GM19438 (cell line): Measurements from ENCODE around the gene EFNA2.
"Not testable (repeated sequence)": the region's sequence is repeated elsewhere in the genome, so short reads cannot be mapped to it uniquely, and the experiment has no call there.

Experiments
- ATAC-seq: cut with Tn5 transposase; IDR thresholded peaks from one replicate; pipeline ENCODE4 v1.9.1; 2021; ENCODE audit warnings: low read depth; ENCODE audit not compliant: unreplicated experiment

The EFNA2 gene

DNA sequence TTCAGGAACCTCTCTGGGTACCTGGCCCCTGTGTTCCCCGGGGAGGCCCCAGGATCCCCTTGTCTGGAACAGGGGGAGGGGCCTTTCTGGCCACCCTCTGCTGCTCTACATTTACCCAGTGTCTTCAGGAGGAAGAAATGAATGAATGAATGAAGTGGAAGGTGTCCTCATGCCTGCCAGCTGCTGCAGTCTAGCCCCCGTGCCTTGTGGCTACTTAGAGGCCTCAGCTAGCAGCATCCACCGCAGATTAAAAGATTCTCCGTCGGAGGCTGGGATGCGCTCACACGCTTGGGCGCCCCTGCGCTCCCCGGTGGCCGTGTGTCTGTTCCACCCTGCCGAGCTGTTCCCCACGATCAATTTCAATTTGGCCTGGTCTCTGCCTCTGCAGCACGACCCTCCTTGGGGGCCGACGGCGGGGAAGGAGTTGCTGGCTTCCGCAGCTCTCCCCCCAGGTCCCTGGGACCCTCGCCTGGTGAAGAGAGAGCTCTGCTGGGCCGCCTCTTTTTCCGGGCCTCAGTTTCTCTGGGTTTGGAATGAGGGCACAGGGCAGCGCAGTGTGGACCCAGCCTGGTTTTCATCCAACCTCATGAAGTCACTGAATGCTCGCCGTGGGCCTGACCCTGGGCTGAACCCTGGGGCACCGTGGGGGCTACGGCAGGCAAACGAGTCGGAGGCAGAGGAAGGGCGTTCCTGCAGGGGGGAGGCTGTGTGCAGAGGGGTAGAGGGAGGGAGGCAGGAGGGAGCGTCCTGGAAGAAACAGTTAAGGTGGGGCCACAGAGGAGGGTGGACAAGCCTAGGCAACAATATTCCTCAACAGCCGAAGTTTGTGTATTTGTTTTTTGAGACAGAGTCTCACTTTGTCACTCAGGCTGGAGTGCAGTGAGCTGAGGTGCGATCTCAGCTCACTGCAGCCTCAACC is 28.3 kb downstream of the EFNA2 start:
- ATAC-seq = no peak

DNA sequence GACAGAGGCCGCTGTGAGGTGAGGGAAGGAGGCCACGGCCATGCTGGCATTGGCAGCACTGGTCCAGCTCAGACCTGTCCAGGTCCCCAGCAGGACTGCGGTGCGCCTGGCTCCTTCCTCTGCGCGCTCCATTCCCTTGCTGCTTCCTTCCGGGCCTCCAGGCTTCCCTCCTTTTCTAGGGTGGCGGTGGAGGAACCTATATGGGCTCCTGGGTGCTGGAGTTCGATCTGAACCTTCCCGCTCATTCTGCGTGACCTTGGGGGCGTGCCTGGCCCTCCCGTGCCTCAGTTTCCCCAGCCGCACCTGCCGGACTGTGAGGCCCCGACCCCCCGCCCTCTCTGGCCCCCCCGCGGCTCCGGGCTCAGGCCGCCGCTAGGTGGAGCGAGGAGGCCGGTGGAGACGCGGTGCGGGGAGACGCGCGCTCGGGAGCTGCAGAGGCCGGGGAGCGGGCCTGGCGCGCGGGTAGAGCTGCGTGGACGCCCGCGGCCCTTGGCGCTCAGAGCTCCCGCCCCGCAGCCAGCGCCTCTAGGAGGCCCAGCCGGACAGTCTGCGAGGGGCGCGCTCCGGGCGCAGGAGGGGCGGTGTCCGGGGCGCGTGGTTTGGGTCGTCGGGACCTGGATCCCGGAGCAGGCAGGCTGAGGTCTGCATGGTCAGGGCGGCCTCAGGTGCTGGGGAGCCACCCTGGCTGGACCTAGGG is 29.9 kb downstream of the EFNA2 start:
- ATAC-seq = no peak

DNA sequence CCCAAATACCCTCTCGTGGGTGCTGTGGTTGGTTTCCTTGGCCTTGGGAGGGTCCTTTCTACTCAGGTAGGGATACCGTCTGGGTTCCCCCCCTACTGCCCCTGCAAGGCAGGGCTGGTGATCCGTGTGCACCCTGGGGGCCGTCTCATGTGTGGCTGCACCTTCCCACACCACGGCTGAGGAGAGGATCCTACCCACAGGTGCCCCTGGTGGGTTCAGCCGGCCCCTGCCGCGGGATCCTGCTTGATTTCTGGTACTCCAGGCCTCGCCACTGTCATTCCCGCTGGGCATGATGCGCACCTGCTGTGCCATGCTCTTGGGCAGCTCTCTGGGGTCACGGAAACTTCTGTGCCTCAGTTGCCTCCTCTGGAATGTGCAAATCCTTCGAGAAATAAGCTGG is 30.8 kb downstream of the EFNA2 start:
- ATAC-seq = no peak

DNA sequence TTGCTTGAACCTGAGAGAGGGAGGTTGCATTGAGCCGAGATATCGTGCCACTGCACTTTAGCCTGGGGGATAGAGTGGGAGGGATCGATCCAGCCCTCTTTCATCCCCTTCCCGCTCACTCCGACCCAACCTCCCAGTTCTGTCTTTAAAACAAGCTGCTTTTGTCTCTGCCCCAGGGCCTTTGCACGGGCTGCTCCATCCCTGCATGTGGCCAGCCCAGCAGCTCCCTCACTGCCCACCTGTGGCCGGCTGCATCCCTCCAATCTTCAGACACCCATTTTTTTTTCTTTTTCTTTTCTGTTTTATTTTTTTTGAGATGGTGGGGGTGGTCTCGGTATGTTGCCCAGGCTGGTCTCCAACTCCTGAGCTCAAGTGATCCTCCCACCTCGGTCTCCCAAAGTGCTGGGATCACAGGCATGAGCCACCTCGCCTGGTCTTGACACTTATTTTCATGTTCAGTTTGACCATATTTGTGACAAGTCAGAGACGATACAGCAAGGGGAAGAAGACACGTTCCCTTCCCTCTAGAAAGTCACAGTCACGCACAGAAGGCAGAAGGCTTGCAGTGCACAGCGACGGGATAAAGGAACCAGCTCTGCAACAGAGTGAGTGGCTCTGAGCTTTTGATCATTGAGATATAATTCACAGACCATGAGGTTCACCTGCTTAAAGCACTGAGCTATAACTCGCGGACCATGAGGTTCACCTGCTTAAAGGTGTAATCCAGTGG is 31.8 kb downstream of the EFNA2 start:
- no peak for ATAC-seq

DNA sequence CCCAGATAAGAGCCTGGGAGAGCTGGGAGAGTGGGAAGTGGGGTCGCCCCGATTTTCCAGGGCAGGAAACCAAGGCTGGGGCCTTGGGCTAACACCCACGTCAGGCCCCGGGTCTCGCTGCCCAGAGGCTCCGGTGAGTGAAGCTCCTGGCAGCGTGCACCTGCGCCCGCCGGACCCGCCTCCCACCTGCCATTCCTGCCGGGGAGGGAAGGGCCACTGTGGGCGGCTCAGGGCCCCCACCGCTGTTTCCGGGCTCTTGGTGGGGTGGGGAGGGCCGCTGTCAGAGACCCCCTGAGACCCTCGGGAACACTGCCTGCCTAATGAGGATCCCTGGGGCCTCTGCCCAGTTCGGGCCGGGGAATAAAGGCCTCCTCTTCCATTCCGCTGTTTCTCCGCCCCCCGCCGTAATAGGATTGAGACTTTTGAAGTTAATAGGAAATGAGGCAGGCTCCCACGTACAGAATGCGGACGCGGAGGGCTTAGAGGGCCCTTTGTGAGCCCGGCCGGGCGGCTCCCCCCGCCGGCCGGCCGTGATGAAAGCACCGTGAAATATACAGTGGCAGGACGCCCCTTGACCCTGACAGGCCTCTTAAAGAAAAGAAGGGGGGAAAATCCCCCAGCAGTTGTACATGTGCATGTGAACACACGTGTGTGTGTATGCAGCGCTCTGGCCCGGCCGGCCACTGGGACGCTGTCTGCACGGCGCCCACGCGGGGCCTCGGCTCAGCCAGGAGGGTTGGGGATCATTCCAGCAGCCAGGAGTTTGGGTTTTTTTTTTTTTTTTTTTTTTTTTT is 33.2 kb downstream of the EFNA2 start:
- no peak for ATAC-seq

DNA sequence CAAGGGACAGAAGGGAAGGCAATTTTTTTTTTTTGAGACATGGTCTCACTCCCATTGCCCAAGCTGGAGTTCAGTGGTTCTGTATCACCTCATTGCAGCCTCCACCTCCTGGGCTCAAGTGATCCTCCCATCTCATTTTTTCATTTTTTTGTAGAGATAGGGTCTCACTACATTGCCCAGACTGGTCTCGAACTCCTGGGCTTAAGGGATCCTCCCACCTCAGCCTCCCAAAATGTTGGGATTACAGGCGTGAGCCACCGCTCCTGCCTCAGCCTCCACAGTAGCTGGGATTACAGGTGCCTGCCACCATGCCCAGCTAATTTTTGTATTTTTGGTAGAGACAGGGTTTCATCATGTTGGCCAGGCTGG is 34.6 kb downstream of the EFNA2 start:
- ATAC-seq = not testable (repeated sequence)

DNA sequence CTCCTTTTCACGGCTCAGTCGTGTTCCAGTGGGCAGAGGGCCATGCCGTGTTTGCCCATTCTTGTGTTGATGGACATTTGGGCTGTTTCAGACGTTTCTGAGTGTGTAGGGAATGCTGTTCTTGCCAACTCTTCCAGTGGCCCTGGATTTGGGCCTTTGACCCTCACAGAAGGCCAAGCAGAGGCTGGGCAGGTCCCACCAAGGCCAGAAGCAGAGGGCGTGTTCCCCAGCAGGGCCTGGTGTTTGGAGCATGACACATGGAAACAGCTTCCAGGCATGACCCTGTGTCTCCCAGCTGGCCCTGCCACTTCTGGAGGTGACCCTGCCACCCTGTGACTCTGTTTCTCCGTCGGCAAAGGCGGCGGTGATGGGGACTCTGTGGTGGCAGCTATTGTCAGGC is 35.9 kb downstream of the EFNA2 start:
- ATAC-seq = no peak

DNA sequence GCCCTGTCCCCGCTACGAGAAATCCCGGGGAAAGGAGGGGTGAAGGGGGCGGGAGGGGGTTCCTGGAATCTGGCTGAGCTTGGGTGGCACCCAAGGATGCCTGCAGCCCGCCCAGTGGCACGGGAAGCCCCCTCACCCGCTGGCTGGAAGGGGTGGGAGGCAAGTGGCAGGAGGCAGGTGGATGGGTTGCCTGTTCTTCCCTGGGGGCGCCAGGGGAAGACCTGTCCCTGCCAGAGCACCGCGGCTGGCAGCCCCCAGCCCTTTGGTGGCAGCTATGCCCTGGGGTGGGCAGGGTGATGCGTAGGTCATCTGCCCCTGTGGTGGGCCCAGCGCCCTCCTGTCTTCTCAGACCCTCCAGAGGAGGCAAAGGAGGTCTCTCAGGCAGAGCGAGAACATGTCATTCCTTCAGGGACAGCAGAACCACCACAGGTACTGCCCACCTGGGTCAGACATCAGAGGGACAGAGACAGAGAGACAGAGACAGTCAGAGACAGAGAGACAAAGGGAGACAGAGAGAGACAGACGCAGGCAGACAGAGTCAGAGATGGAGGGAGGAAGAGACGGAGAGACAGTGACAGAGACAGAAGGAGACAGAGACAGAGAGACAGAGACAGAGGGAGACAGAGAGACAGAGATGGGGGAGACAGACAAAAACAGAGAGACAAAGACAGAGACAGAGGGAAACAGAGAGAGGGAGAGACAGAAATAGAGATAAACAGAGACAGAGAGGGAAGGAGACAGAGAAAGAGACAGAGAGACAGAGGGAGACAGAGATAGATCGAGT is 36.7 kb downstream of the EFNA2 start:
- ATAC-seq = no peak

DNA sequence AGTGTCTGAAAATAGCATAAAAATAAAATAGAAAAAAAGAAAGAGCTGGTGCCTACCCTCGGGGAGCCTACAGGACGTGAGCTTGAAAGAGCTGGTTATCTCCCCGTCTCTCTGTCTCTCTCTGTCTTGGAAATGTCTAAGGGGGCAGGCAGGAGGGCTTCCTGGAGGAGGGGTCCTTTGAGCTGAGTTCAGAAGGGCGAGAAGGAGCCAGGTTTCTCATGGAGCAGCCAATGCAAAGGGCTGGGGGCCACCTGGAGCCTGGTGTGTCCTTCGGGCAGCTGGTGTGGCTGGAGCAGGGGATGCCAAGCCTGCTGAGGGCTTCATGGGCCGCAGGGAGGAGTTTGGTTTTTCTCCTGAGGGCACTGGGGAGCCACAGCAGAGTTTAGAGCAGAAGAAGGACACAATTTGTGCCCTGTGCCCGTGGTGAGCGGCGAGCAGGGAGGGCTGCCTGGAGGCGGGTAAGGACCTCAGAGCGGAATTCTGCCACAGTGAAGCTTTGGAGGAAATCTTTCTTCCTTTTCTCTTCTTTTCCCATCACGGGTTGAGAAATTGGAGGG is 38.7 kb downstream of the EFNA2 start:
- ATAC-seq = no peak

DNA sequence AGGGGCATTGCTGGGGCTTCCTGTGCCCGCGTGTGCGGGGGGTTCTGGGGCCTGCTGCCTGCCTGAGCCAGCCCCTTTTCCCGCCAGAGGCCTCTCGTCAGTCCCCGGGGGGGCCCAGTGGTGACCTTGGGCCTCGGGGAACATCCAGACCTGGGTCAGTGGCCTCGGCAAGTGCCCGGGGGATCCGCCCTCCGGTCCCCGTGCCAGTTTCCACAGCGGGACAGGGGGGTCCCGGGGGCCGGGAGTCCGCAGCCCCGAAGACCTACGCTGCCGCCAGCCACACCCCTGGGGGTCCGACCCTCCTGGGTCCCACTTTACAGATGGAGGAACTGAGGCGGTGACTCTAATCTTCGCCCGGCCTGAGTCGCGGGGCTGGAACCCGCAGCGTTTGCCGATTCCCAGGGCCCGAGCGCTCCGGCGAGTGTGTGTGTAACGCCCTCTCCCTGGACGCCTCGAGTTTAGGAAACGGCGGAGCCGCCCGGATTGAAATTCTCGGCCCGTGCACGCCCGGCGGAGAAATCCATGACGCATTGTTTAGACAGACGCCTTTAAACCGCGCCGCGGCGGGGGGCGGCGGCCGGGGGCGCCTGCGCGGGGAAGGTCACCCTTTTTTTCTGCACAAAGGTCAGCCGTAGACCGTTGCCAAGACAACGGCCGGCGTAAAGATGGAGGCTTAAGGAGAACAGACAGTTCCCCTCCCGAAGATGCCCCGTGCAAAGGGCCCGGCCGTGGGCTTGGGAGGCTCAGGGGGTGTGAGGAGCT is 39.3 kb downstream of the EFNA2 start:
- no peak for ATAC-seq

DNA sequence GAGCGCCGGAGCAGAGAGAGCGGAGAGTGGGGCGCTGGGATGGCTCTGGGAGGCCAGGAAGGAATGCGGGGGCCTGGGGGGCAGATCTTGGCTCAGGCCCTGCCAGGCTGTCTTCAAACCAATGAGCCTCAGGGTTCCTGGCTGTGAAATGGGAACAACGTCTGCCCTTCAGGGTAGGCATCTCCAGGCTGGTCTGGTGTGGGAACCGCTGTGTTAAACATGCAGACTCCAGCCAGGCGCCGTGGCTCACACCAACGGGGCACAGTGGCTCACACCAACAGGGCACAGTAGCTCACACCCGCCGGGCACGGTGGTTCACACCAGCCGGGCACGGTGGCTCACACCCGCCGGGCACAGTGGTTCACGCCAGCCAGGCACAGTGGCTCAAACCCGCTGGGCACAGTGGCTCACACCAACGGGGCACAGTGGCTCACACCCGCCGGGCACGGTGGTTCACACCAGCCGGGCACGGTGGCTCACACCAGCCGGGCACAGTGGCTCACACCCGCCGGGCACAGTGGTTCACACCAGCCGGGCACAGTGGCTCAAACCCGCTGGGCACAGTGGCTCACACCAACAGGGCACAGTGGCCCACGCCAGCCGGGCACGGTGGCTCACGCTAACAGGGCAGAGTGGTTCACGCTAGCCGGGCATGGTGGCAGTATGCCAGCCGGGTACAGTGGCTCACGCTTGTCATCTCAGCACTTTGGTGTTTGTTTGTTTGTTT is 40.1 kb downstream of the EFNA2 start:
- ATAC-seq = no peak

DNA sequence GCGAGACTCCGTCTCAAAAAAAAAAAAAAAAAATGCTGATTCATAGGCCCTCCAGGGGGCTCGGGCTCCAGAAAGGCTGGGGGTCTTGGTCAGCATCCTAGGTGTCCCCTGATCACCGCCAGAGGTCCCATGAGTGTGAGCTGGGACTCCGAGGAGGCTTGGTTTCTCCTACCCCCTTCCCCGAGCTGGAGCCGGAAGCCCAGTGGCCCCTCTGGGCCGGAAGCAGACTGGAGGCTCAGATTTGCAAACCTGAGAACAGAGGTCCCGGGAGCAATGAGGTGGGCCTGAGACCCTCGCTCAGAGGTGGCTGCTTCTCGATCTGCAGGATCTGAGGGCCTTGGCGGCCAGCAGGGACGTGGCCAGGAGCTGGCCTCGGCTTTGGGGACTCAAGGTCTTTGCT is 41.5 kb downstream of the EFNA2 start:
- ATAC-seq = no peak

DNA sequence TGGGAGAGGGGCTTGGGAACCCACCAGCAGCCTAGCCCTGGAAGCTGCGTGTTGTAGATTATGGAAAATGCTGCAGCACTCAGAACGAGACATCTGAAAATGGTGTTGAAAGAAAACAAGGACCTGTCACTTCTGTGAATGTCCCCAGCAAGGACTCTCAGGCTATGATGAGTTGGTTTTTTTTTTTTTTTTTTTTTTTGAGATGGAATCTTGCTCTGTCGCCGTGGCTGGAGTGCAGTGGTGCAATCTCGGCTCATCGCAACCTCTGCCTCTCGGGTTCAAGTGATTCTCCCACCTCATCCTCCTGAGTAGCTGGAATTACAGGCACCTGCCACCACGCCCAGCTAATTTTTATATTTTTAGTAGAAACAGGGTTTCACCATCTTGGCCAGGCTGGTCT is 46.5 kb downstream of the EFNA2 start:
- not testable (repeated sequence) for ATAC-seq

DNA sequence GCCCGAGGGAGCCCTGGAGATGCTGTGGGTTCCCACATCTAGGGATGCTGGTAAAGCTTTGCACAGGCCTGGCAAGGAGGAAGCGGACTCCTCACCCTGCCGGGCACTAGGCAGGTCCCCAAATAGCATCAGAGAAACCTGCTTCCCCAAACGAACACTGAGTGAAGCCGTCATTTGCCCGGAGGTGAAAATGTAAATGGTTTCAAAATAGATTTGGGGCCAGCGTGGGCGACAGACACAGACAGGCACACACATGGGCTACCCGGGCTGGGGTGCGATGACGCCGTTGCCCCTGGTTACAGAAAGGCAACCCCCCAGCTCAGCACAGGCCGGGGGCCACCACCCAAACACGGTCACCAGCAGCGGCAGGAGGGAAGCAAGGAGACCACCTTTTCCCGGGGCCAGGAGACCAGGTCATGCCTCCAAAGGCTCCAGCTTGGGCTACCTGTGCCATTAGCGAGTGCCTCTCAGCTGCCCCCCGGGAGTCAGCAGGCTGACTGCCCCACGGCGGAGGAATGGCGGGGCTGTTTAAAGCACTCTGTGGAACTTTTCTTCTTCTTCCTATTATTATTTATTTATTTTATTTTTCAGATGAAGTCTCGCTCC is 50.5 kb downstream of the EFNA2 start:
- ATAC-seq = no peak

DNA sequence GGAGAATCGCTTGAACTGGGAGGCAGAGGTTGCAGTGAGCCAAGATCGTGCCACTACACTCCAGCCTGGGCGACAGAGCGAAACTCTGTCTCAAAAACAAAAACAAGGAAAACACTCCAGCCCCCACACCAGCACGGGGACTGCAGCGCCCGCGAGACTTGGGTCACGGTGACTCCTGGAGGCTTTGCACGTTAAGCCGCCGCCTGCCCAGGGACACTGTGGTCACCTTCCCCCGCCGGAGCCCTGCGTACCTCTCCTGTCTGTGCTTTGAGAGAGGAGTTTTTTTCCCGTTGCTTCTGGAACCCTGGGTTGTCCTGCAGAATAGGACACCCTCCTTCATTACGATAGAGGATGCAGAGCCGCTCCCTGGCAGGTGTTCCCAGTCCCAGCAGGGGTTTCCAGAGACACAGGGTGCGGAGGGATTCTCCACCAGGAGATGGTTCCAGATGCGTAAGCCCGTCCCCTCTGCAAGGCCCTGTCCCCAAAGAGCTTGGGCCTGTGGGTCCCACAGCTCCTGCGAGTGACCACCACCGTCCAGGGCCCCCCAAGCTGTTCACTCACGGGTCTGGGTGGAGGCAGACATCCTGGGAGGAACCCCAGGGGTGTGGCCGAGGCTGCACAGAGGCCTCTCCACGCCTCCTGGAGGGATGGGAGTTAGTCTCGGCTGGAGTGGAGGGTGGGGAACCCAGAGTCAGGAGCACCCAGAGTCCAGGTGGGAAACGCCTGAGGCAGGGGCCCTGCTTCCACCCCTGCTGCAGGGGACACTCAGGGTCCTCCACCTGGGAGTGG is 55.2 kb downstream of the EFNA2 start:
- no peak for ATAC-seq

DNA sequence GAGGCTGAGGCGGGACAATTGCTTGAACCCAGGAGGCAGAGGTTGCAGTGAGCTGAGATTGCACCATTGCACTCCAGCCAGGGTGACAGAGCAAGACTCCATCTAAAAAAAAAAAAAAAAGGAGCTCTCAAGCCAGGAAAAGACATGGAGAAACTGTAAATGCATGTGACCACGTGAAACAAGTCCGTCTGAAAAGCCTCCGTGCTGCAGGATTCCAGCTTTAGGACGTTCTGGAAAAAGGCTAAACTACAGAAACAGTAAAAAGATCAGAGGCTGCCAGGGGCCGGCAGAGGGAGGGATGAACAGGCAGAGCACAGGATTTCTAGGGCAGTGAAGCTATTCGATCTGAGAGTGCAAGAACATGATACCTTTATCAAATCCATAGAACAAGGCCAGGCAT is 57.4 kb downstream of the EFNA2 start:
- ATAC-seq = no peak

DNA sequence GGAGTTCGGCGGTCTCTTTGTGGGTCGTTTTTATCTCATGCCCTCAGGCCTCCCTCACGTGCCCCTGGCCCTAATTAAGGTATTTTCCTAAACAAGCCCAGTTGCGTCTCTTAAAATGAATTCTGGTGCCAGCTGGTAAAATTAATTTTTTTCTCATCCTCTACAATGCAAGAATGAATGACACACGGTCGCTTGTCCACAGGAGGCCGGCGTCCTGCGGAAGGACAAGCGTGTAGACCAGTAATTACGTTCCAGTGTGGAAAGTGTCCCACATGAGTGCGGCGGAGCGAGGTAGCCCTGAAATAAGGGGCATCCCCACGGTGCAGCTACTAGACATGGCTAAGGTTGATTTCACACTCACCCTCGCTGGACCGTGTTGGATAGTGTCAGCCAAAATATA is 63.5 kb downstream of the EFNA2 start:
- no peak for ATAC-seq
